Endodermal cell (in vitro differentiated cells): ENCODE measurements around the gene MKS1. TPM values are rescaled to one million over a fixed set of nuclear protein-coding genes. Genes with fewer than 3 reads are reported as not detected.

Source experiments
- DNase-seq: peaks from one replicate; pipeline ENCODE4 v3.0.0-alpha.2; 2017
- H3K27ac ChIP-seq: 2 replicates; pipeline ENCODE4 v1.5.1; 2013; ENCODE audit warnings: mild to moderate bottlenecking, low read depth, low read length, moderate library complexity
- H3K27me3 ChIP-seq: 2 replicates; pipeline ENCODE4 v1.6.1; 2013; ENCODE audit warnings: mild to moderate bottlenecking, low read length, moderate library complexity; ENCODE audit not compliant: insufficient read depth, control insufficient read depth, poor library complexity, severe bottlenecking
- H3K36me3 ChIP-seq: 2 replicates; pipeline ENCODE4 v1.7.0; 2013; ENCODE audit warnings: mild to moderate bottlenecking, low read length, moderate library complexity; ENCODE audit not compliant: control insufficient read depth, insufficient read depth
- H3K4me1 ChIP-seq: one replicate; pipeline ENCODE4 v1.7.0; 2013; ENCODE audit warnings: low read length; ENCODE audit not compliant: control insufficient read depth, insufficient read depth
- H3K4me3 ChIP-seq: 2 replicates; pipeline ENCODE4 v1.5.1; 2013; ENCODE audit warnings: mild to moderate bottlenecking, low read length, moderate library complexity
- H3K9ac ChIP-seq: 2 replicates; pipeline ENCODE4 v1.6.1; 2013; ENCODE audit warnings: mild to moderate bottlenecking, low read length, moderate library complexity; ENCODE audit not compliant: poor library complexity, severe bottlenecking; ENCODE audit errors: extremely low read depth
- H3K9me3 ChIP-seq: 2 replicates; pipeline ENCODE4 v1.6.1; 2013; ENCODE audit warnings: mild to moderate bottlenecking, low read length, moderate library complexity; ENCODE audit not compliant: control insufficient read depth
- H3K27ac Mint-ChIP-seq: 2 replicates; pipeline ENCODE4 v1.8.0; 2020; ENCODE audit warnings: mixed read lengths
- H3K27me3 Mint-ChIP-seq: 2 replicates; pipeline ENCODE4 v1.8.0; 2021; ENCODE audit warnings: mild to moderate bottlenecking, mixed read lengths; ENCODE audit not compliant: insufficient read depth
- H3K36me3 Mint-ChIP-seq: 2 replicates; pipeline ENCODE4 v1.8.0; 2020; ENCODE audit warnings: low read depth, mixed read lengths
- H3K4me1 Mint-ChIP-seq: 2 replicates; pipeline ENCODE4 v1.8.0; 2020; ENCODE audit warnings: mixed read lengths
- H3K4me3 Mint-ChIP-seq: 2 replicates; pipeline ENCODE4 v1.8.0; 2020; ENCODE audit warnings: mild to moderate bottlenecking, moderate library complexity, mixed read lengths
- H3K9me3 Mint-ChIP-seq: 2 replicates; pipeline ENCODE4 v1.8.0; 2020; ENCODE audit warnings: mild to moderate bottlenecking, mixed read lengths
- WGBS, 2 experiments: methylation state at CpG; one replicate each; pipeline versions ENCODE4 v1.1.5 to v1.1.7; 2013; ENCODE audit warnings: missing lambda C conversion rate in 2 of 2, mixed read lengths in 1 of 2; ENCODE audit not compliant: insufficient coverage in 1 of 2, insufficient read length in 1 of 2; 5-methylcytosine and 5-hydroxymethylcytosine counted together
- total RNA-seq, 2 donors: library from RNA; stranded (reverse); fragmentation: NEBNext Ultra II Directional in 1 of 2; extraction: Animal tissue kit (Norgen Biotek cat#: 25700) in 1 of 2; gene quantifications; 2 replicates in 1 of 2; 3 replicates in 1 of 2; pipeline ENCODE4 v1.2.1, GENCODE V29; 2021
- TF ChIP-seq, protein P1 (sequence below): fragments of 200-600 bp; sonication (generic); conservative IDR thresholded peaks from 2 replicates; pipeline ENCODE4 v1.5.0; 2021; ENCODE audit warnings: antibody characterized with exemption, mild to moderate bottlenecking

Gene MKS1
- total RNA-seq, 2 donors from 2014 or later = 31.8 to 32.2 TPM

DNA sequence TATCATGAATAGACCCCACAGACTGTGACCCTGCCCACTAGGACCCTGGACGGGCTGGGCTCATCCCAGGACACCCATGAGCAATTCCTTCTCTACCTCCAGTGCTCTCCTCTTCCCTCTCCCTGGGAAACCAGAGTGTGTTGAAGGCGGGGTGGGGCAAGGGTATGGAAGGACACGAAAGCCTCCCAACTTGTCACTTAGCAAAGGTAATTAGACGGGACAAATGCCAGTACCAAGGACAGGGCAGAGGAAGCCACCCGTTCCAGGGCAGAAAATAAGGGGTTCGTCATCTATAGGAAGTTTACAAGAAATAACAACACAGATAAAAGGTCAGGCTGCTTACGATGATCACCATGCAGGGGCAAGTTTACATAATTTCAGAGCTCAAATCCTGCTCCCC lies 31.4 kb downstream of the MKS1 start:
- H3K4me3 ChIP-seq = no peak overlapping the region
- TF ChIP-seq, protein P1, sequence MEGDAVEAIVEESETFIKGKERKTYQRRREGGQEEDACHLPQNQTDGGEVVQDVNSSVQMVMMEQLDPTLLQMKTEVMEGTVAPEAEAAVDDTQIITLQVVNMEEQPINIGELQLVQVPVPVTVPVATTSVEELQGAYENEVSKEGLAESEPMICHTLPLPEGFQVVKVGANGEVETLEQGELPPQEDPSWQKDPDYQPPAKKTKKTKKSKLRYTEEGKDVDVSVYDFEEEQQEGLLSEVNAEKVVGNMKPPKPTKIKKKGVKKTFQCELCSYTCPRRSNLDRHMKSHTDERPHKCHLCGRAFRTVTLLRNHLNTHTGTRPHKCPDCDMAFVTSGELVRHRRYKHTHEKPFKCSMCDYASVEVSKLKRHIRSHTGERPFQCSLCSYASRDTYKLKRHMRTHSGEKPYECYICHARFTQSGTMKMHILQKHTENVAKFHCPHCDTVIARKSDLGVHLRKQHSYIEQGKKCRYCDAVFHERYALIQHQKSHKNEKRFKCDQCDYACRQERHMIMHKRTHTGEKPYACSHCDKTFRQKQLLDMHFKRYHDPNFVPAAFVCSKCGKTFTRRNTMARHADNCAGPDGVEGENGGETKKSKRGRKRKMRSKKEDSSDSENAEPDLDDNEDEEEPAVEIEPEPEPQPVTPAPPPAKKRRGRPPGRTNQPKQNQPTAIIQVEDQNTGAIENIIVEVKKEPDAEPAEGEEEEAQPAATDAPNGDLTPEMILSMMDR = no peak
- peaks cover 7% of the 10 kb centered on the region for H3K4me1 Mint-ChIP-seq
- no peaks in the 10 kb centered on the region for H3K4me1 ChIP-seq
- 67 to 85% methylated on average over 6 to 7 of the region's 7 CpGs for WGBS, 2 experiments
- no peak overlapping the region for H3K27ac ChIP-seq
- H3K9me3 Mint-ChIP-seq = no peaks in the 10 kb centered on the region
- no peaks in the 10 kb centered on the region for H3K36me3 Mint-ChIP-seq
- H3K27me3 ChIP-seq = peaks cover 4% of the 10 kb centered on the region
- H3K9me3 ChIP-seq = no peaks in the 10 kb centered on the region
- H3K4me3 Mint-ChIP-seq = no peak overlapping the region
- peaks cover 6% of the 10 kb centered on the region for H3K27me3 Mint-ChIP-seq
- H3K36me3 ChIP-seq = no peaks in the 10 kb centered on the region
- DNase-seq = peak; percentile 42
- H3K9ac ChIP-seq = no peak overlapping the region
- H3K27ac Mint-ChIP-seq = no peak overlapping the region

DNA sequence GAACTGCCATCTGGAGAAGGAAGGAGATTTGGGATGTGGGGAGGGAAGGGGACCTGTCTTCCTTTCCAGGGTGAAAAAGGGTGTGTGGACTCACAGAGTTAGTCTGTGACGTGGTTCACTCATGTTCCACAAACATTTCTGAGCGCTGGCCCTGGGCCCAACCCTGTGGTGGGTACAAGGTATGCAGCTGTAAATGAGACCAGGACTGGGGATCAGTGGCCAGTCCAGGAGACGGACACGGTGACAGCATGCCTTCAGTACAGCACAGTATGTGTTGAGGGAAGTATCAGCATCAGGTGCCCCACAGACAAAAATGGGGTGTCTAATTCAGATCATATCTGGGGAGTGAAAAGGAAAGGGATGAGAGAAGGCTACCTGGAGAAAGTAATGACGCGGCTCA lies 32.0 kb downstream of the MKS1 start:
- H3K9me3 Mint-ChIP-seq = no peaks in the 10 kb centered on the region
- H3K9ac ChIP-seq = no peak overlapping the region
- DNase-seq = peak; percentile 29
- H3K36me3 ChIP-seq = no peaks in the 10 kb centered on the region
- H3K27ac Mint-ChIP-seq = no peak overlapping the region
- peaks cover 4% of the 10 kb centered on the region for H3K27me3 ChIP-seq
- H3K4me1 ChIP-seq = no peaks in the 10 kb centered on the region
- TF ChIP-seq, protein P1 = no peak
- H3K9me3 ChIP-seq = no peaks in the 10 kb centered on the region
- no peak overlapping the region for H3K4me3 Mint-ChIP-seq
- 93% methylated on average over 6 of the region's 6 CpGs for WGBS, 2 experiments
- peaks cover 7% of the 10 kb centered on the region for H3K4me1 Mint-ChIP-seq
- H3K27ac ChIP-seq = no peak overlapping the region
- peaks cover 4% of the 10 kb centered on the region for H3K27me3 Mint-ChIP-seq
- no peak overlapping the region for H3K4me3 ChIP-seq
- no peaks in the 10 kb centered on the region for H3K36me3 Mint-ChIP-seq

DNA sequence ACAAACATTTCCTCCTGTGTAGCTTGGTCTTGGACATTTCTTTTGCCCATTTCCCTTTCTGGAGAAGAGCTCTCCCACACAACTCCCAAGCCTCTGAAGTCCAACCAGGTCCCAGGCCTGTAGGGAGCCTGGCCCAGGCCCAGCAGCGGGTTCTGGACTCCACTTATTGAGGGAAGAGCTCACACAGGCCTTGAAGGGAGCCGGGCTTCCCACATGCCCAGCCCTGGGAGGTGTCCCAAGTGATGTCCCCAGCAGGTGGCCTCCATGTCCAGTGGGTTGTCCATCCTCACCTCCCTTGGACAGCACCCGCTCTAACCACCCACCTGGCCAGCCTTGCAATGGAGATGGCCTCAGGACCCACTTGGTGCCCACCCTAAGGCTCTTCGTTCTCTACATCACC lies 32.5 kb downstream of the MKS1 start:
- Mint-ChIP-seq H3K4me3 (no peak overlapping the region), H3K27me3 (peaks cover 4% of the 10 kb centered on the region), H3K27ac (no peak overlapping the region), H3K36me3 (no peaks in the 10 kb centered on the region), H3K9me3 (no peaks in the 10 kb centered on the region), H3K4me1 (peaks cover 7% of the 10 kb centered on the region)
- no peak for DNase-seq
- H3K9ac ChIP-seq = no peak overlapping the region
- TF ChIP-seq, protein P1 = no peak
- H3K27ac ChIP-seq = no peak overlapping the region
- no peak overlapping the region for H3K4me3 ChIP-seq
- H3K27me3 ChIP-seq = peaks cover 8% of the 10 kb centered on the region
- no peaks in the 10 kb centered on the region for H3K36me3 ChIP-seq
- 95 to 100% methylated on average over 1 to 3 of the region's 4 CpGs for WGBS, 2 experiments
- H3K4me1 ChIP-seq = no peaks in the 10 kb centered on the region
- no peaks in the 10 kb centered on the region for H3K9me3 ChIP-seq
